Activated CD4-positive, alpha-beta memory T cell treated with anti-CD3 and anti-CD28 coated beads for 36 hours (primary cell): ENCODE results near the gene PRR13. TPM values are rescaled to one million over a fixed set of nuclear protein-coding genes. Genes with fewer than 3 reads are reported as not detected.

Source experiments
- total RNA-seq, 2 experiments: library from RNA; stranded (reverse); gene quantifications; one replicate each; pipeline ENCODE4 v1.2.3, GENCODE V29; 2021

Gene PRR13
- total RNA-seq, 2 experiments from 2014 or later: 218 to 221 TPM

Other genes starting within 250 kb of the PRR13 start
- 100 to 1,000 TPM; 168 to 169 TPM for gene ITGB7, start 234.5 kb upstream of the PRR13 start, total RNA-seq
- 10 to 100 TPM; 21.8 to 25.2 TPM for gene RARG, start 209.5 kb upstream of the PRR13 start, total RNA-seq
- gene ESPL1, start 173.4 kb upstream of the PRR13 start, total RNA-seq: 10 to 100 TPM; 70.0 to 77.2 TPM
- 100 to 1,000 TPM; 354 to 359 TPM for gene PFDN5, start 146.2 kb upstream of the PRR13 start, total RNA-seq
- 10 to 100 TPM; 77.9 to 82.5 TPM for gene MYG1, start 142.0 kb upstream of the PRR13 start, total RNA-seq
- 10 to 100 TPM; 74.5 to 80.7 TPM for gene AAAS, start 120.1 kb upstream of the PRR13 start, total RNA-seq
- not detected for gene SP7, start 105.4 kb upstream of the PRR13 start, total RNA-seq
- gene SP1, start 61.6 kb upstream of the PRR13 start, total RNA-seq: 10 to 100 TPM; 66.1 to 72.8 TPM
- not detected for gene AMHR2, start 17.9 kb upstream of the PRR13 start, total RNA-seq
- gene PCBP2, start 10.4 kb downstream of the PRR13 start, total RNA-seq: 100 to 1,000 TPM; 897 to 926 TPM
- gene MAP3K12, start 57.7 kb downstream of the PRR13 start, total RNA-seq: 10 to 100 TPM; 13.0 to 14.7 TPM
- 10 to 100 TPM; 27.5 to 29.7 TPM for gene TARBP2, start 59.5 kb downstream of the PRR13 start, total RNA-seq
- gene NPFF, start 65.8 kb downstream of the PRR13 start, total RNA-seq: under 1 TPM in 1 of 2 experiments, not detected in 1; 0.58 TPM
- gene ATF7, start 184.6 kb downstream of the PRR13 start, total RNA-seq: 10 to 100 TPM; 19.3 to 20.7 TPM
- gene ATP5MC2, start 234.3 kb downstream of the PRR13 start, total RNA-seq: 100 to 1,000 TPM; 378 TPM